ENCODE measurements around the gene SUDS3.
"Not testable (repeated sequence)": the region's sequence is repeated elsewhere in the genome, so short reads cannot be mapped to it uniquely, and the experiment has no call there.

SUDS3 gene

GRCh38 chr12:118376089-118377020 is at the start of gene SUDS3:
Gene SUDS3 (plus strand): TSS chr12:118376555. CDS start chr12:118376692, 137 bp downstream.
- DNase-seq = peak; percentile 71

- DNase-seq = no peak
Measured at GRCh38 chr12:118326991-118327390, 49.4 kb upstream of the SUDS3 start.

GRCh38 chr12:118327391-118327790 is 49.0 kb upstream of the SUDS3 start:
- no peak for DNase-seq

GRCh38 chr12:118328486-118329330 is 47.6 kb upstream of the SUDS3 start:
- no peak for DNase-seq

GRCh38 chr12:118330421-118331018 is 45.8 kb upstream of the SUDS3 start:
- DNase-seq = no peak

- DNase-seq = no peak
Measured at GRCh38 chr12:118332511-118332910, 43.8 kb upstream of the SUDS3 start.

GRCh38 chr12:118334241-118334640 is 42.1 kb upstream of the SUDS3 start:
- no peak for DNase-seq

- DNase-seq = no peak
Measured at GRCh38 chr12:118334939-118335567, 41.3 kb upstream of the SUDS3 start.

- DNase-seq = no peak
Measured at GRCh38 chr12:118336123-118336522, 40.2 kb upstream of the SUDS3 start.

GRCh38 chr12:118337194-118337838 is 39.0 kb upstream of the SUDS3 start:
- no peak for DNase-seq

GRCh38 chr12:118342090-118342489 is 34.3 kb upstream of the SUDS3 start:
- no peak for DNase-seq

- DNase-seq = no peak
Measured at GRCh38 chr12:118344829-118345228, 31.5 kb upstream of the SUDS3 start.

- no peak for DNase-seq
Measured at GRCh38 chr12:118345355-118345754, 31.0 kb upstream of the SUDS3 start.

- no peak for DNase-seq
Measured at GRCh38 chr12:118346895-118347294, 29.5 kb upstream of the SUDS3 start.

GRCh38 chr12:118347916-118348315 is 28.4 kb upstream of the SUDS3 start:
- no peak for DNase-seq

GRCh38 chr12:118350908-118351559 is 25.3 kb upstream of the SUDS3 start:
- no peak for DNase-seq

GRCh38 chr12:118353721-118354120 is 22.6 kb upstream of the SUDS3 start:
- DNase-seq = no peak

GRCh38 chr12:118354503-118354902 is 21.9 kb upstream of the SUDS3 start:
- not testable (repeated sequence) for DNase-seq

GRCh38 chr12:118354903-118355302 is 21.5 kb upstream of the SUDS3 start:
- DNase-seq = no peak

GRCh38 chr12:118355843-118356242 is 20.5 kb upstream of the SUDS3 start:
- no peak for DNase-seq

- DNase-seq = no peak
Measured at GRCh38 chr12:118356809-118357256, 19.5 kb upstream of the SUDS3 start.
